Ovary (tissue), 9 donors: ENCODE measurements around the gene EXOG. TPM values are rescaled to one million over a fixed set of nuclear protein-coding genes. Genes with fewer than 3 reads are reported as not detected.
A peak's percentile ranks its signal among the peaks of the same experiment; 100 is the strongest.

Experiments used
- DNase-seq, 5 donors: peaks; one replicate each; pipeline ENCODE4 v3.0.0-alpha.2; 2019 to 2020
- H3K27ac ChIP-seq, 2 donors: fragments of 200-600 bp; one replicate each; pipeline versions ENCODE4 v1.5.1 to v1.8.0; 2019 to 2022
- H3K27me3 ChIP-seq: fragments of 200-600 bp; one replicate; pipeline ENCODE4 v1.8.0; 2022
- H3K36me3 ChIP-seq: fragments of 200-600 bp; sonication (generic); one replicate; pipeline ENCODE4 v1.5.1; 2019
- H3K4me1 ChIP-seq: one replicate; pipeline ENCODE4 v1.8.1; 2013; ENCODE audit warnings: mild to moderate bottlenecking, moderate library complexity; ENCODE audit not compliant: insufficient read depth
- H3K4me3 ChIP-seq: fragments of 200-600 bp; sonication (generic); one replicate; pipeline ENCODE4 v1.5.1; 2017
- H3K9me3 ChIP-seq, 2 donors: fragments of 200-600 bp in 1 of 2; sonication (generic) in 1 of 2; one replicate each; pipeline versions ENCODE4 v1.5.1 to v1.8.1; 2013 to 2019; ENCODE audit warnings: mild to moderate bottlenecking in 1 of 2, moderate library complexity in 1 of 2
- EP300 ChIP-seq: sonication (generic); formaldehyde crosslinking; IDR thresholded peaks from one replicate; pipeline ENCODE4 v1.6.1; 2017; ENCODE audit warnings: antibody characterized with exemption
- POLR2A ChIP-seq: fragments of 450-650 bp; IDR thresholded peaks from one replicate; pipeline ENCODE4 v1.6.1; 2017; ENCODE audit warnings: antibody characterized with exemption, mild to moderate bottlenecking, moderate library complexity
- WGBS, 3 donors: extraction: QIAGEN DNeasy Blood & Tissue Kit in 1 of 3; methylation state at CpG; one replicate each; pipeline versions ENCODE4 v1.1.5 to v1.1.7; 2013 to 2017; 5-methylcytosine and 5-hydroxymethylcytosine counted together
- intact Hi-C, 4 donors: fragments of 100-400 bp; cut with DNase I; formaldehyde crosslinking; loops; one replicate each; pipeline versions ENCODE4 v1.11.0 to v1.15.1; 2022 to 2023
- polyA plus RNA-seq, 2 donors: library from polyadenylated mRNA; stranded (reverse); fragments of 200-250 nt in 1 of 2; fragments of 350-450 nt in 1 of 2; fragmentation: Illumina TruSeq in 1 of 2; extraction: RNeasy Lipid Tissue Mini Kit (QIAGEN cat#74804) in 1 of 2; gene quantifications; one replicate each; pipeline ENCODE4 v1.2.3, GENCODE V29; 2013 to 2014
- total RNA-seq, 7 donors: library from RNA; depleted of rRNA in 2 of 7; stranded (reverse); fragments of >200 nt in 2 of 7; fragmentation: NEBNext Ultra II Directional in 3 of 7; extraction: Animal tissue kit (Norgen Biotek cat#: 25700) in 3 of 7; gene quantifications; one replicate each; pipeline versions ENCODE4 v1.1.0 to v1.2.4, GENCODE V29; 2016 to 2023
- TF ChIP-seq, protein P1 (sequence below), 3 donors: fragments of 450-650 bp in 2 of 3; fragments of 200-600 bp in 1 of 3; IDR thresholded peaks; one replicate each; pipeline versions ENCODE4 v1.5.1 to v1.8.0; 2016 to 2022; ENCODE audit warnings: antibody characterized with exemption in 3 of 3, mild to moderate bottlenecking in 1 of 3
- donor health status: DM: no; HTN: no; CAD: no; lungs with moderate emphysema.
- donor health status: DM: no; HTN: no; CAD: no.
- donor health status: Bipolar disorder and iron deficiency.
- donor health status: DM: yes; HTN: yes; CAD: no.
- donor health status: DM: no; HTN: no; CAD: no.
- donor health status: DM: yes; HTN: yes; CAD: no.

The EXOG gene
- total and polyA plus RNA-seq, 9 donors = 5.4 to 14.8 (median 9.0) TPM

DNA sequence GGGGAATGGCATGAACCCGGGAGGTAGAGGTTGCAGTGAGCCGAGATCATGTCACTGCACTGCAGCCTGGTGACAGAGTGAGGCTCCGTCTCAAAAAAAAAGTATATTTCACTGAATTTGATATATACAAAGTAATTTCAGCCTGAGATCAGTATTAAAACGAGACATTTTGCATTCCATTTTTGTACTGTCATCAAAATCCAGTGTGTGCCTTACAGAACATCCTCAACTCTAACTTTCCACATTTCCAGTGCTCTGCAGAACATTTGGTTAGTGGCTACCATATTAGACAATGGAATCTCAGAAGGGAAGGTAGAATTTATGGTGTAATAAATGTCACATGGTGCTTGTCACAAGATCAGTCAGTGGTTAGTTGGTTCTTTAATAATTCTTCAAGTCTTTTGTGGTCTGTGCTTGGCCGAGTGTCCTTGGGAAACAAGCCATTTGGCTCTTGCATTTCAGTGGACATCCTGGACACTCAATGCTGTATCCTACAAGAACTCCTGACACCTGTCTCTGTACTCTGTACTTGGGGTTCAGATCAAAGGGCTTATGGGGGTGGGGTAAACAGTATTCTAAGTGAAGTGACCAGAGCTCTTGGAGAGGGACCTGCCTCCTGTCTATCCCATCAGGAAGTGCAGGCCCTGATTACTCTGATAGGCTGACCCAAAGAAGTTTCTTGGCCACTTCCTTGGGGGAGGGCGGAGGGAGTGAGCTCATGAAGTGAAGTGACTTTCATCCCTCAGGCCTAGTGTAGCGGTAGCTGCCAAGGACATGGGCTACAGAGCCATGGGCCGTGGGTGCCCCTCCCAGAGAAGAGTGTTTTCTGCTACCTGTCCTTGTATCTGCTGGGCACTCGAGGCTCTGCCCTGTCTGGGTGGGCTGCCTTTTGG lies 38.8 kb upstream of the EXOG start:
- TF ChIP-seq POLR2A = no peak
- no peak for TF ChIP-seq EP300
- TF ChIP-seq, protein P1, sequence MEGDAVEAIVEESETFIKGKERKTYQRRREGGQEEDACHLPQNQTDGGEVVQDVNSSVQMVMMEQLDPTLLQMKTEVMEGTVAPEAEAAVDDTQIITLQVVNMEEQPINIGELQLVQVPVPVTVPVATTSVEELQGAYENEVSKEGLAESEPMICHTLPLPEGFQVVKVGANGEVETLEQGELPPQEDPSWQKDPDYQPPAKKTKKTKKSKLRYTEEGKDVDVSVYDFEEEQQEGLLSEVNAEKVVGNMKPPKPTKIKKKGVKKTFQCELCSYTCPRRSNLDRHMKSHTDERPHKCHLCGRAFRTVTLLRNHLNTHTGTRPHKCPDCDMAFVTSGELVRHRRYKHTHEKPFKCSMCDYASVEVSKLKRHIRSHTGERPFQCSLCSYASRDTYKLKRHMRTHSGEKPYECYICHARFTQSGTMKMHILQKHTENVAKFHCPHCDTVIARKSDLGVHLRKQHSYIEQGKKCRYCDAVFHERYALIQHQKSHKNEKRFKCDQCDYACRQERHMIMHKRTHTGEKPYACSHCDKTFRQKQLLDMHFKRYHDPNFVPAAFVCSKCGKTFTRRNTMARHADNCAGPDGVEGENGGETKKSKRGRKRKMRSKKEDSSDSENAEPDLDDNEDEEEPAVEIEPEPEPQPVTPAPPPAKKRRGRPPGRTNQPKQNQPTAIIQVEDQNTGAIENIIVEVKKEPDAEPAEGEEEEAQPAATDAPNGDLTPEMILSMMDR (IDR thresholded peaks at IDR 0.05) = no peak
- 77 to 82% (median 82%) methylated on average over 9 of the region's 9 CpGs for WGBS, 3 donors
- Histone ChIP-seq H3K4me1 (peaks cover 40% of the 10 kb centered on the region), H3K4me3 (no peak overlapping the region), H3K9me3 (no peaks in the 10 kb centered on the region), H3K27me3 (no peaks in the 10 kb centered on the region), H3K36me3 (no peaks in the 10 kb centered on the region), H3K27ac (peak overlapping the region in 1 of 2 donors; percentile 13)
- intact Hi-C loops = no loop called here
- DNase-seq = no peak

DNA sequence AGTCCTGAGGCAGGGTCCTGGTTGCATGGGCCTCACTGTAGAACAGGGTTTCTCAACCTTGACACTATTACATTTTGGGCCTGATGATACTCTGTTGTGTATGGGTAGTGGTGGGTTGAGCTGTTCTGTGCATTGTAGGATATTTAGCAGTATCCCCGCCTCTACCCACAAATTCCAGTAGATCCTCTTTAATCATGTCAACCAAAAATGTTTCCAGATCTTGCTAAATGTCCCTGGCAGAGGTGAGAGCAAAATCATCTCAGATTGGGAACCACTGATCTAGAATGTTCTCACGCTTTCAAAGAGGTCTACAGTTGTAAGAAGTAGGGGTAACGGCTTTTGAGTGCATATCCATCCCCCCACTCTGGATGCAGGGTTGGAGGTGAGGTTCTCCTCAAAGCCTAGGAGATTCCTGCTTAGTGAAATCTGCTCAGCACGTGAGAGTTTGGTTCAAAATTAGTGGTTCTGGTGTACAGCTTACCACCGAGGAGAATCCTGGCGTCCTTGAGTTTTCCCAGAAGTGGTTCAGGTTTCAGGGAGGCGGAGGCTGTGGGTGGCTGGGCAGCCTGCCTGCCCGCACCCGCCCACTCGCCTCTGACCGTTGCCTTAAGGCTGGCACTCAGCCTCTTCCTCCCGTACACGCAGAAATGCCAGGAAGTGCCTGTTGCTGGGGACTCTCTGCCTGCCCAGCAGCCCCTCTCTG lies 37.2 kb upstream of the EXOG start:
- Histone ChIP-seq H3K9me3 (no peaks in the 10 kb centered on the region), H3K4me1 (peaks cover 35% of the 10 kb centered on the region), H3K27me3 (no peaks in the 10 kb centered on the region), H3K36me3 (no peaks in the 10 kb centered on the region), H3K27ac (peak overlapping the region; percentile 66 to 81), H3K4me3 (no peak overlapping the region)
- WGBS, 3 donors = 22 to 29% (median 24%) methylated on average over 13 of the region's 13 CpGs
- TF ChIP-seq, protein P1 (IDR thresholded peaks at IDR 0.05) = no peak
- TF ChIP-seq POLR2A (no peak), EP300 (no peak)
- peak; percentile 58 to 83 (median 77) for DNase-seq
- intact Hi-C loops = no loop called here

DNA sequence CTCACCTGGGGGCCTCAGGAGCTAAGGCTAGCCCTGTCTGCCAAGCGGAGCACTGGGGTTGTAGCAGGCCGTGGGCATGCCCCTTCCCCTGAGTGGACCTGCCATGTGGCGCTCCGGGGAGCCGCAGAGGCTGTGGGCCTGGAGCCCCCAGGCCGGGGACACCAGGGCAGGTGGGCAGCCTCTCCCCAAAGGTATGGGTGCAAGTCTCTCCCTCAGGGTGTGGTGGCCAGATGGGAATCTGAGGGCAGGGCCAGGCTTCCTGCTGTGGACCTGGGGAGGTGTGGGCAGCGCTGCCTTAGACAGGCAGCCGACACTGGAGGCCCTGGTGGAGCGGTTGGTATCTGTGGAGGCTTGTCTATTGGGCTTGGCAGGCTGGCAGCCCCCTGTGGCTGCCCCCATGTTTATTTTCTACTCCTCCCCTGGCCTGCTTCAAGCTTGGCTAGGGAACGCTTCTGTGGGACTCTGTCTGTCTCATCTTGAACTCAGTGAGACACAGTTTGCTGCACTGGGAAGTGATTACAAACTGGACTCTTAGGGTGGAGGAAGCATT lies 36.6 kb upstream of the EXOG start:
- 70 to 79% (median 74%) methylated on average over 9 to 10 of the region's 10 CpGs for WGBS, 3 donors
- no peaks in the 10 kb centered on the region for H3K27me3 ChIP-seq
- no peak for DNase-seq
- no peaks in the 10 kb centered on the region for H3K9me3 ChIP-seq
- H3K36me3 ChIP-seq = no peaks in the 10 kb centered on the region
- peaks cover 35% of the 10 kb centered on the region for H3K4me1 ChIP-seq
- H3K27ac ChIP-seq = peak overlapping the region; percentile 66 to 81
- TF ChIP-seq POLR2A (no peak), EP300 (no peak)
- TF ChIP-seq, protein P1 (IDR thresholded peaks at IDR 0.05) = no peak
- intact Hi-C loops = no loop called here
- H3K4me3 ChIP-seq = no peak overlapping the region

DNA sequence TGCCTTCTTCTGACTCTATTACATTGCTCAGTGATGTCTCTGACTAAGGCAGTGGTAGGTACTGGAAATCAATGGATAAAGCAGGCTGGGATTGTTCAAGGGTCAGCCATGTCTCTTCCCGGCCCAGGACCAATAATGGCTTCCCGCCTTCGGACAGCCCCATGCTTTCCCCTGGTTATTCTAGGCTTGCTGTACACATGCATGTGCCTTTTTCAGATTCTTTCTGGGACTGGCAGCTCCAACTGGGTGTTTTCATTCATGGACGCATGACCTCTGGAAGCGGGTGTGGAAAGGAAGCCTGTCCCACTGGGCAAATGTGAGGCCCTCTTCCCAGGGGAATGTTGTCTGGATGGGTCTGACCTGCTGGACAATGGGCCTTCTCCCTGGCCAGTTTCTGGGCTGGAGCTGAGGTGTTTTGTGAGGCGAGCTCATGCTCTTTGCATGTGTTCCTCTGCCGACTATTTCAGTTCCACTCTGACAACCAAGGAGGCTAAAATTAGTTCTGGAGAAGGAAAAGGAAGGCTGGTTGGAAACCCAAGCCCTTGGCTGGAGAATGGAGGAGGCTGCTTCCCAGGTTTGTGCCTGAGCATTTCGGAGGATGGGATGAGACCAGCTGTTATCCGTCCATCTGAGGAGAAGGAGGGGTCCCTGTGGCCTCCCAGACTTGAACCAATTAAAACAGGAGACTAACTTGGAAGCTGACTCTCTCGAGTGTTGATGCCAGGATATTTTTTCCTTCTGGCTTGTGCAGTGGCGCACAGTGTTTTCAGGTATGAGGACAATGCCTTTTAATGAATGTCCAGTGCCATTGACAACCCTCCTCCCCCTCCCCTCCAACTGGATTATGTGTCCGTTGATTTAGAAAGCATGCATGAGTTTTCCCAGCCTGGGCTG lies 35.5 kb upstream of the EXOG start:
- no peak for DNase-seq
- Histone ChIP-seq H3K36me3 (no peaks in the 10 kb centered on the region), H3K27me3 (no peaks in the 10 kb centered on the region), H3K9me3 (no peaks in the 10 kb centered on the region), H3K27ac (peak overlapping the region in 1 of 2 donors; percentile 81), H3K4me1 (peaks cover 35% of the 10 kb centered on the region), H3K4me3 (no peak overlapping the region)
- TF ChIP-seq, protein P1 (IDR thresholded peaks at IDR 0.05) = no peak
- TF ChIP-seq POLR2A (no peak), EP300 (no peak)
- WGBS, 3 donors = 53 to 59% (median 55%) methylated on average over 12 of the region's 12 CpGs
- intact Hi-C loops = no loop called here
